Subcutaneous abdominal adipose tissue (tissue), 5 donors: Measurements from ENCODE around the gene WDR37.

Experiments
- H3K27ac ChIP-seq: one replicate; pipeline ENCODE4 v1.7.0; 2013; ENCODE audit warnings: low read depth, mild to moderate bottlenecking, inconsistent platforms, low read length, moderate library complexity
- H3K27me3 ChIP-seq, 5 donors: one replicate each; pipeline ENCODE4 v1.7.0; 2013; ENCODE audit warnings: low read length in 5 of 5, inconsistent platforms in 1 of 5; ENCODE audit not compliant: control insufficient read depth in 5 of 5, insufficient read depth in 4 of 5
- H3K36me3 ChIP-seq, 5 donors: one replicate each; pipeline ENCODE4 v1.7.0; 2013; ENCODE audit warnings: low read length in 5 of 5; ENCODE audit not compliant: control insufficient read depth in 5 of 5, insufficient read depth in 5 of 5
- H3K4me1 ChIP-seq, 5 donors: one replicate each; pipeline ENCODE4 v1.7.0; 2013; ENCODE audit warnings: low read length in 5 of 5, mild to moderate bottlenecking in 3 of 5, moderate library complexity in 1 of 5; ENCODE audit not compliant: control insufficient read depth in 5 of 5, insufficient read depth in 5 of 5
- H3K4me3 ChIP-seq, 5 donors: one replicate each; pipeline ENCODE4 v1.7.0; 2013; ENCODE audit warnings: low read length in 5 of 5, low read depth in 1 of 5
- H3K9ac ChIP-seq, 5 donors: one replicate each; pipeline ENCODE4 v1.7.0; 2013; ENCODE audit warnings: low read length in 5 of 5, mild to moderate bottlenecking in 4 of 5, moderate library complexity in 3 of 5
- H3K9me3 ChIP-seq, 5 donors: one replicate each; pipeline ENCODE4 v1.7.0; 2013; ENCODE audit warnings: low read length in 5 of 5; ENCODE audit not compliant: control insufficient read depth in 5 of 5
- donor health status: healthy.
- donor health status: healthy.
- donor health status: healthy.
- donor health status: healthy.
- donor health status: healthy.

WDR37 gene

DNA sequence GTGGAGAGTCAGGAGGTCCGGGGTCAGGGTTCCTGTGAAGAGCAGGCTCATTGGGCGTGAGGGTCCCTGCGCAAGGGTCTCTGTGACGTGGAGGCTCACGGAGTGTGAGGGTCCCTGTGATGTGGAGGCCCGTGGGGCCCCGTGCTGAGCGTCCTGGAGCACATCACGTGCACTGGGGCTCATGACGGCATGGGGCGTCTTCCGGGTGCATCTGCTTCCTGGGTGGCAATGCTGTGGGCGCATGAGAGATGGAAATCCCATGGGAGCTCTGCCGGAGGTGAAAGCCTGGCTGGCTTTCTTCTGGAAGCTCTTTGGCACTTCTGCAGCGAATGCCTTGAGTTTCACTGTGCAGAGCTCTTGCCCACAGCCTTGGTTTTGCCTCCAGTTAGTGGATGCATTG is 71.4 kb downstream of the WDR37 start:
- H3K9me3 ChIP-seq: no peaks in the 10 kb centered on the region
- H3K4me1 ChIP-seq: peaks cover 0 to 6% (median 0%) of the 10 kb centered on the region in 5 donors
- H3K27me3 ChIP-seq: no peaks in the 10 kb centered on the region
- no peak overlapping the region for H3K27ac ChIP-seq
- H3K36me3 ChIP-seq: peaks cover 11 to 81% (median 75%) of the 10 kb centered on the region in 5 donors
- no peak overlapping the region for H3K9ac ChIP-seq
- no peak overlapping the region for H3K4me3 ChIP-seq

DNA sequence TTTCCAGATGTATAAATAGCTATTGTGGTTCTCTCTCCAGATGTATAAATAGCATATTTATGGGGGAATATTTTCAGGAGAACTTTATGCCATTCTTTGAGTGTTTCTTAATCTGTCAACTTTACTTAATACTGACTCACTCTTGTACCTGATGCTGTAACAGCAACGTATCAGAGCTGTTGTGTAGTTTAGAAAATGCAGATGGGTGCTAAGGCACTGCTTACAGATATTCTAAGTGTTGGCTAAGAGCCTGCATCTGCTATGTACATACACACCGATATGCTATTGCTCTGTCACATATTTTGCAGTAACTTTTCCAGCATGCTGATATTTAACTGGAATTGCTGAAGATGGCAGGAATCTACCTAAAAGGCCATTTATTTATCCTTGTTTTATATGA is 71.9 kb downstream of the WDR37 start:
- H3K9ac ChIP-seq: no peak overlapping the region
- H3K4me3 ChIP-seq: no peak overlapping the region
- peaks cover 11 to 81% (median 75%) of the 10 kb centered on the region in 5 donors for H3K36me3 ChIP-seq
- H3K27me3 ChIP-seq: no peaks in the 10 kb centered on the region
- H3K27ac ChIP-seq: no peak overlapping the region
- no peaks in the 10 kb centered on the region for H3K9me3 ChIP-seq
- H3K4me1 ChIP-seq: peaks cover 0 to 3% (median 0%) of the 10 kb centered on the region in 5 donors

DNA sequence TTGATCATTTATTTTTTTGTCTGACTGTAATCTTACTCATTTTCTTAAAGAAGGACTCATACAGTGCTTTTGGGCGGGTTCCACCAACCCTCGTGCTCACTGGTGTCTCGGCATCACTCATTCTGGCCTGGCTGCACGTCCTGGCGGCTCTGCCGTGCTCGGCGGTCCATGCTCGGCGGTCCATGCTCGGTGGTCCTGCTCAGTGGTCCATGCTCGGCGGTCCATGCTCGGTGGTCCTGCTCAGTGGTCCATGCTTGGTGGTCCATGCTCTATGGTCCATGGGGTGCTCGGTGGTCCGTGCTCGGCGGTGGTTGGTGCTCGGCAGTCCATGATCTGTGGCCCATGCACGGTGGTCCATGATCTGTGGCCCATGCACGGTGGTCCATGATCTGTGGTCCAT is 72.5 kb downstream of the WDR37 start:
- Histone ChIP-seq H3K4me1 (no peaks in the 10 kb centered on the region), H3K9me3 (no peaks in the 10 kb centered on the region), H3K4me3 (no peak overlapping the region), H3K36me3 (peaks cover 11 to 79% (median 75%) of the 10 kb centered on the region in 5 donors), H3K27me3 (no peaks in the 10 kb centered on the region), H3K27ac (no peak overlapping the region), H3K9ac (no peak overlapping the region)

DNA sequence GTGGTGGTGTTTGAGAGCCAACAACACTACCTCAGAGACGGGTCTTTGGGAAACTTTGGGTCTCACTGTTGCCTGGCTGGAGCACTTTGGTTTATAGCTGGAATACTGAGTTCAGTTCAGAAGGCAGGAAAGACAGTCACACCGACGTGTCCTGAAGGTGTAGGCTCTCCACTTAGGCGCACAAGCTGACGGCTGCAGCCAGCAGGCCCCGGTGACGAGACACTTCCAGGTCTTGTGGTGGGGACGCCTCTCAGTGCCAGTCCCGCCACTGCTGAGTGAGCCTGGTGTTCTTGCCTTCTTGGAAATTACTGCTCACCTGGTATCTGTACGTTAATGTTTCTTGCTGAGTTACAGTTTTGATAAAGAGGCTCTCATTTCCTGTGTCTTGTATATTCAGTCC is 74.0 kb downstream of the WDR37 start:
- no peak overlapping the region for H3K27ac ChIP-seq
- no peak overlapping the region for H3K9ac ChIP-seq
- no peaks in the 10 kb centered on the region for H3K27me3 ChIP-seq
- H3K4me3 ChIP-seq: no peak overlapping the region
- H3K9me3 ChIP-seq: no peaks in the 10 kb centered on the region
- peaks cover 11 to 64% (median 59%) of the 10 kb centered on the region in 5 donors for H3K36me3 ChIP-seq
- H3K4me1 ChIP-seq: no peaks in the 10 kb centered on the region

DNA sequence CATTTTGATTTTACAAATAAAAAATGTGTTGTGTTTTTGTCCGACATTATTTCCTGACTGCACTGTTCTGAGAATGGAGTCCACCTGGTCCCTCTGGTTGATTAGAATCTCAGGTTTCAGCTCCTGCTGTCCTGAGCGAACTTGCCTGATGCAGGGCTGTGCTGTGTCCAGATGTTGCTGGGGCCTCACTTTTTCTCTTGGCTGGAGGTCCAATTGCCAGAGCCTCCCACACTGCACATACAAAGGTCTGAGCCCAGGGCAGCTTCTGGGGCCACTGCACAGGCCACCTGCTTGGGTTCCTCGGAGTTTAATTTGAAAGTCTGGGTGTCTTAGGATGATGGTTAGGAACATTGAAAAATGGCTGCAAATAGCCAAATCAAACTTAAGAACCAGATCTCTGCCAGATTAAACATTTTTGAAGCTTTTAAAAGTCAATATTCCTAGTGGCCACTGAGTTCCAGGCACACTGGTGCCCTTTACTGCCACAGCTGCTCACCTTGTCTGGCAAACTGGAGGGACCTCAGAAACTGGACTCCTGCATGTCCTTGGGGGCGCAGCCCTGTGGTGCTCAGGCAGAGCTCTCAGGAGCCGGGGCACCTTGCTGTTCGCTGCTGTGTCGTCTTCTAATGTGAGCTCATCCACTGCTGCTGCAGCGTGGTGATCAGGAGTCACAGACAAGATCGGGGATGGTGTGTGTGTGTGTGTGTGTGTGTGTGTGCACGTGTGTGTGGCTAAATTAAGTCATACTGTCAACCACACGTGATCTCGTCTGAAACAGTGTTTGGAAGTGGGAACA is 75.0 kb downstream of the WDR37 start:
- Histone ChIP-seq H3K27me3 (no peaks in the 10 kb centered on the region), H3K9ac (no peak overlapping the region), H3K36me3 (peaks cover 11 to 56% (median 52%) of the 10 kb centered on the region in 5 donors), H3K4me1 (no peaks in the 10 kb centered on the region), H3K9me3 (no peaks in the 10 kb centered on the region), H3K4me3 (no peak overlapping the region), H3K27ac (no peak overlapping the region)

DNA sequence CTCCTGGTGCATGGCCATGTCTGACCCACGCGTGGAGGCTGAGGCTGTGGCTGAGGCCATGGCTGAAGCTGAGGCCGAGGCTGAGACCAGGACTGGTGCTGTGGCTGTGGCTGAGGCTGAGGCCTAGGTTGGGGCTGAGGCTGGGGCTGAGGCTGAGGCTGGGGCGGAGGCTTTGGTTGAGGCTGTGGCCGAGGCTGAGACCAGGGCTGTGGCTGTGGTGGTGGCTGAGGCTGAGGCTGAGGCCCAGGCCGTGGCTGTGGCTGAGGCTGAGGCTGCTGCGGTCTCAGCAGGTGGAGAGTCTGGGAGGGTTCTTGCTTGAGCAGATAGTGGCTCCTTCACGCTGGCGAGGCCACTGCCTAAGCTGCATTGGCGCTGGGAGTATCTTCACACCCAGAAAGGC is 76.4 kb downstream of the WDR37 start:
- H3K4me1 ChIP-seq: no peaks in the 10 kb centered on the region
- H3K4me3 ChIP-seq: no peak overlapping the region
- H3K36me3 ChIP-seq: peaks cover 4 to 43% (median 42%) of the 10 kb centered on the region in 5 donors
- H3K27me3 ChIP-seq: no peaks in the 10 kb centered on the region
- no peaks in the 10 kb centered on the region for H3K9me3 ChIP-seq
- H3K27ac ChIP-seq: no peak overlapping the region
- H3K9ac ChIP-seq: no peak overlapping the region

DNA sequence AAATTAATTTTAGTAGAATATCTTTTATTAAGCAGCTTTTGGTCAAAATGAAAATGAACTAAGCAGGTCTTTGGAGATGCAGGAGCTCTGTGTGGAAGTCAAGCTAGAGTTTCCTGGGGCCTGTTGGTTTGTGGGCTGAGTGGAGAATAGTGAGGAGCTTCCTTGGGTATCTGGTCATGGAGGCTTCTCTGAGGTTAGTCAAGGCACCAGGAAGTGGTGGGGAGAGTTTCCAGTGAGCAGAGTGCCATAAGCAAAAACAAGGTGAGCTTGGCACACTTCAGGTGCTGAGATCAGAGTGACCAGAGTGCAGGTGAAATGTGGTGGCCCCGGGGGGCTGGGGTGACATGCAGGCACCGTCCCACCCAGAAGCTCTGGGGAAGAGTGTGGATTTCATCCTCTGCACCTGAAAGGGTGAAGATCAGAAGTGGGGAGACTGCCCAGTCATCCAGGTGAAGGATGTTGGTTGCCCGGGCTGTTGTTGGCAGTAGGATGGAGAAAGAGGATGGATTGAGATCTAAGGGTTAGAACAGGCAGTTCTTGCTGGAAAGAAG is 77.4 kb downstream of the WDR37 start:
- Histone ChIP-seq H3K4me3 (no peak overlapping the region), H3K27me3 (no peaks in the 10 kb centered on the region), H3K36me3 (peaks cover 0 to 35% (median 34%) of the 10 kb centered on the region in 5 donors), H3K9me3 (peaks cover 0 to 5% (median 4%) of the 10 kb centered on the region in 5 donors), H3K27ac (no peak overlapping the region), H3K4me1 (no peaks in the 10 kb centered on the region), H3K9ac (no peak overlapping the region)

DNA sequence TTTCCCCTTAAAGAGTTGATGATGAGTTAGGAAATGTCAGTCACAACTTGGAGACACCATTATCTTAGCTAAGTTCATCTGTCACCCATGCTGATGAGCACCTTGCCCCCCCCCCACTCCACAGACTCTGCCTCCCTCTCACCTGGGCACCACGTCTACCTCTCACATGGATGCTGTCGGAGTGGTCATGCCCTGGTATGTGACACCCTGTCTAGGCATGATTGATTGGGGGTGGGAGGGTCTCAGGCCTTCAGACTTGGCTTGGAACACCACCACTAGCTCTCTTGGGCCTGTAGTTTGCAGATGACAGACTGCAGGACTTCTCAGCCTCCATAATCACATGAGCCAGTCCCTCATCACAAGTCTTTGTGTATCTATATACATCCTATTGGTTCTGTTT is 78.0 kb downstream of the WDR37 start:
- no peak overlapping the region for H3K27ac ChIP-seq
- no peaks in the 10 kb centered on the region for H3K27me3 ChIP-seq

DNA sequence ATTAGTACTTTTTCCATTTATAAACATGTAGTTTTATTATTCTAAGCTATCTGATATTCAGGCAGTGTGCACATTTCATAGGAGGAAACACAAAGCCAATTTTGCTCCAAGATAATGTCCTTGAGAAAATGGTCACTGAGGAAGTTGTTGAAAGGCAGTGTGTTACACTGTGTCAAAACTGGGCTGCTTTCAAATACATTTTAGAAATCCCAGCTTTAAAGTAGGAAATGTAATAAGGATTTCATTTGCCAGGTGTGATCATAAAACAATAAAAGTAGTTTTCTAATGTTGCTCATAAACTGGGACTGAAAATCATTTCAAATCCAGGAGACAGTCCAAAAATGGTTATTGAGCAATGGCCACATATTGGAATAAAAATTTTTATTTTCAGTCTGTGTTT is 80.1 kb downstream of the WDR37 start:
- Histone ChIP-seq H3K36me3 (peaks cover 0 to 9% (median 7%) of the 10 kb centered on the region in 5 donors), H3K9me3 (peaks cover 2 to 11% (median 6%) of the 10 kb centered on the region in 5 donors), H3K27me3 (no peaks in the 10 kb centered on the region), H3K4me1 (no peaks in the 10 kb centered on the region), H3K9ac (no peak overlapping the region), H3K27ac (no peak overlapping the region), H3K4me3 (no peak overlapping the region)

More for the DNA sequence above, 78.0 kb downstream of the WDR37 start:
- Histone ChIP-seq H3K4me3 (no peak overlapping the region), H3K9ac (no peak overlapping the region), H3K36me3 (peaks cover 0 to 29% (median 28%) of the 10 kb centered on the region in 5 donors), H3K4me1 (no peaks in the 10 kb centered on the region), H3K9me3 (peaks cover 0 to 9% (median 6%) of the 10 kb centered on the region in 5 donors)

DNA sequence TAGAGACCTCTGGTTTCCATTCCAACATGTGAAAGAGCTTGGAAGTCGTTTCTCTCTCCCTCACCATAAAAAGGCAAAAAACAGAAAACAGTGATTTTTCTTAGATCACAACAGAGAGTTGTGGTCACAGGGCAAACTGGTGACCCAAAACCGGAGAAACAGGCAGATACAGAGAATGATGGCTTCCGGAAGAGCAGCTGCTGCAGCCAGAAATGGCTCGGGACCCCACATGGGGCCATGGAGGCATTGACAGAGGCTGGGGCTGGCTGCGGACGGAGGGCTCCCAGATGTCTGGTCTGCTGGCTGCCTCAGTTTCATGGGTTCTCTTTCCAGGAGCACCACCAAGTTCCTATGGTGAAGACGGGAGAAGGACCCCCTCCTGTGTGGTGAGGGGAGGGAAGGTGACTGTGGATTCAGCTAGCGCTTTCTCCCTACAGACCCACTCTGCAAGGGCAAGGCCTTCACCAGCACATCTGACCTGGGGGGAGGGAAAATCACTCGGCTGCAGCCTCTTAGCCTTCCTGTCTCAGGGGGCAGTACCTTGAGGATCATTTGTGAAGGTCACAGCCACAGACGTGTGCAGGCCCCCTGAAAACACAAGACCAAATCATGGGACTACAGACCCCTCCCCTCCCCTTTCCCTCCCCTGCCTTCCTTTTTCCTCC is 81.4 kb downstream of the WDR37 start:
- Histone ChIP-seq H3K4me3 (no peak overlapping the region), H3K9me3 (peaks cover 2 to 11% (median 6%) of the 10 kb centered on the region in 5 donors), H3K36me3 (no peaks in the 10 kb centered on the region), H3K27ac (no peak overlapping the region), H3K9ac (no peak overlapping the region), H3K27me3 (no peaks in the 10 kb centered on the region), H3K4me1 (no peaks in the 10 kb centered on the region)
